ENCODE measurements around the gene CFAP119.

- TF ChIP-seq TAF1 (IDR thresholded peaks at IDR 0.05; ENCODE audit: low read depth) (no peak), REST (IDR thresholded peaks at IDR 0.05; ENCODE audit: borderline replicate concordance) (no peak), POLR2AphosphoS5 (IDR thresholded peaks at IDR 0.05) (no peak), MXI1 (conservative IDR thresholded peaks at IDR 0.05; ENCODE audit: poor library complexity, severe bottlenecking) (no peak)
- TF ChIP-seq, protein P1, sequence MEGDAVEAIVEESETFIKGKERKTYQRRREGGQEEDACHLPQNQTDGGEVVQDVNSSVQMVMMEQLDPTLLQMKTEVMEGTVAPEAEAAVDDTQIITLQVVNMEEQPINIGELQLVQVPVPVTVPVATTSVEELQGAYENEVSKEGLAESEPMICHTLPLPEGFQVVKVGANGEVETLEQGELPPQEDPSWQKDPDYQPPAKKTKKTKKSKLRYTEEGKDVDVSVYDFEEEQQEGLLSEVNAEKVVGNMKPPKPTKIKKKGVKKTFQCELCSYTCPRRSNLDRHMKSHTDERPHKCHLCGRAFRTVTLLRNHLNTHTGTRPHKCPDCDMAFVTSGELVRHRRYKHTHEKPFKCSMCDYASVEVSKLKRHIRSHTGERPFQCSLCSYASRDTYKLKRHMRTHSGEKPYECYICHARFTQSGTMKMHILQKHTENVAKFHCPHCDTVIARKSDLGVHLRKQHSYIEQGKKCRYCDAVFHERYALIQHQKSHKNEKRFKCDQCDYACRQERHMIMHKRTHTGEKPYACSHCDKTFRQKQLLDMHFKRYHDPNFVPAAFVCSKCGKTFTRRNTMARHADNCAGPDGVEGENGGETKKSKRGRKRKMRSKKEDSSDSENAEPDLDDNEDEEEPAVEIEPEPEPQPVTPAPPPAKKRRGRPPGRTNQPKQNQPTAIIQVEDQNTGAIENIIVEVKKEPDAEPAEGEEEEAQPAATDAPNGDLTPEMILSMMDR (IDR thresholded peaks at IDR 0.05; ENCODE audit: poor library complexity, severe bottlenecking): no peak
These were observed 46.0 kb downstream of the CFAP119 start for GRCh38 chr16:30715750-30716445.

All from neural cell (in vitro differentiated cells).